Astrocyte (in vitro differentiated cells and primary cell): ENCODE data around the gene RUFY3.

Experiments used
- EZH2 ChIP-seq: IDR thresholded peaks from 2 replicates; pipeline ENCODE4 v1.6.1; 2012; ENCODE audit warnings: mild to moderate bottlenecking, low read length, inconsistent platforms; ENCODE audit not compliant: insufficient read depth
- TF ChIP-seq, protein P1 (sequence below): IDR thresholded peaks from 2 replicates; pipeline ENCODE4 v1.5.1; 2011; ENCODE audit warnings: low read depth, mild to moderate bottlenecking, inconsistent platforms, low read length, moderate library complexity; ENCODE audit not compliant: insufficient read depth

DNA sequence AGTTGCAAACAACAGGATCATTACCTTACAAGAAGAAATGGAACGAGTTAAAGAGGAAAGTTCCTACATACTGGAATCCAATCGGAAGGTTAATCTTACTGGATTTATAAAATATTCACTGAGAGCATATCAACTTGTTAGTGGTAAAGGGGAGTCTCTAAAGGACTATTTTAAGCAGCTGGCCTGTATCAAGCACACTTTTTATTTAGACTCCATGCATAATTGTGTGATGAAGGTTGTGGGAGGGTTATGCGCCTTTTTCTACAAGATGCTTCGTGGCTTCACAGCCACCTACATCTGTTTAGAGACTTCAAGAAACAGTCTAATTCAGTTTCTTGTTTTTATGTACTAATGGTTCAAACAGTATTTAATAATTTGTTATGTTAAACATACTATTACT is 61.3 kb downstream of the RUFY3 start:
- TF ChIP-seq, protein P1, sequence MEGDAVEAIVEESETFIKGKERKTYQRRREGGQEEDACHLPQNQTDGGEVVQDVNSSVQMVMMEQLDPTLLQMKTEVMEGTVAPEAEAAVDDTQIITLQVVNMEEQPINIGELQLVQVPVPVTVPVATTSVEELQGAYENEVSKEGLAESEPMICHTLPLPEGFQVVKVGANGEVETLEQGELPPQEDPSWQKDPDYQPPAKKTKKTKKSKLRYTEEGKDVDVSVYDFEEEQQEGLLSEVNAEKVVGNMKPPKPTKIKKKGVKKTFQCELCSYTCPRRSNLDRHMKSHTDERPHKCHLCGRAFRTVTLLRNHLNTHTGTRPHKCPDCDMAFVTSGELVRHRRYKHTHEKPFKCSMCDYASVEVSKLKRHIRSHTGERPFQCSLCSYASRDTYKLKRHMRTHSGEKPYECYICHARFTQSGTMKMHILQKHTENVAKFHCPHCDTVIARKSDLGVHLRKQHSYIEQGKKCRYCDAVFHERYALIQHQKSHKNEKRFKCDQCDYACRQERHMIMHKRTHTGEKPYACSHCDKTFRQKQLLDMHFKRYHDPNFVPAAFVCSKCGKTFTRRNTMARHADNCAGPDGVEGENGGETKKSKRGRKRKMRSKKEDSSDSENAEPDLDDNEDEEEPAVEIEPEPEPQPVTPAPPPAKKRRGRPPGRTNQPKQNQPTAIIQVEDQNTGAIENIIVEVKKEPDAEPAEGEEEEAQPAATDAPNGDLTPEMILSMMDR = no peak
- no peak for TF ChIP-seq EZH2
